ENCODE results near the gene COX6B1. TPM values are rescaled to one million over a fixed set of nuclear protein-coding genes. Genes with fewer than 3 reads are reported as not detected.
A peak's percentile ranks its signal among the peaks of the same experiment; 100 is the strongest.

The COX6B1 gene
- total RNA-seq, 1 donor = 327 TPM

DNA sequence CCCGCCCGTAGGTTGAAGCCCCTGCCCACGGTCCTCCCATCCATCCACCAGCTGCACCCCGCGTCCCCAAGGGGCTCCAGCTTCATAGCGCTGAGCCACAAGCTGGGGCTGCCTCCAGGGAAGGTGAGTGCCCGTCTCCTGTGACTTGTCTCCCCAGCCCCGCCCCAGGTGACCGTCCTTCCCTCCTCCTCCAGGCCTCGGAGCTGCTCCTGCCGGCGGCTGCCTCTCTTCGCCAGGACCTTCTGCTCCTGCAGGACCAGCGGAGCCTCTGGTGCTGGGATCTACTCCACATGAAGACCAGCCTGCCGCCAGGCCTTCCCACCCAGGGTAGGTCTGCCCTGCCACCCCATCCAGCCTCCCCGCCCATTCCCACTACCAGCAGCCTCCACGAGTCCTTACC, 28.1 kb upstream of the COX6B1 start:
- H3K4me3 ChIP-seq (ENCODE audit: low read depth, low read length) = no peak overlapping the region
- TF ChIP-seq, protein P1, sequence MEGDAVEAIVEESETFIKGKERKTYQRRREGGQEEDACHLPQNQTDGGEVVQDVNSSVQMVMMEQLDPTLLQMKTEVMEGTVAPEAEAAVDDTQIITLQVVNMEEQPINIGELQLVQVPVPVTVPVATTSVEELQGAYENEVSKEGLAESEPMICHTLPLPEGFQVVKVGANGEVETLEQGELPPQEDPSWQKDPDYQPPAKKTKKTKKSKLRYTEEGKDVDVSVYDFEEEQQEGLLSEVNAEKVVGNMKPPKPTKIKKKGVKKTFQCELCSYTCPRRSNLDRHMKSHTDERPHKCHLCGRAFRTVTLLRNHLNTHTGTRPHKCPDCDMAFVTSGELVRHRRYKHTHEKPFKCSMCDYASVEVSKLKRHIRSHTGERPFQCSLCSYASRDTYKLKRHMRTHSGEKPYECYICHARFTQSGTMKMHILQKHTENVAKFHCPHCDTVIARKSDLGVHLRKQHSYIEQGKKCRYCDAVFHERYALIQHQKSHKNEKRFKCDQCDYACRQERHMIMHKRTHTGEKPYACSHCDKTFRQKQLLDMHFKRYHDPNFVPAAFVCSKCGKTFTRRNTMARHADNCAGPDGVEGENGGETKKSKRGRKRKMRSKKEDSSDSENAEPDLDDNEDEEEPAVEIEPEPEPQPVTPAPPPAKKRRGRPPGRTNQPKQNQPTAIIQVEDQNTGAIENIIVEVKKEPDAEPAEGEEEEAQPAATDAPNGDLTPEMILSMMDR (IDR thresholded peaks at IDR 0.05; ENCODE audit: insufficient read depth, low read length) = no peak
- DNase-seq (ENCODE audit: low read depth) = no peak

DNA sequence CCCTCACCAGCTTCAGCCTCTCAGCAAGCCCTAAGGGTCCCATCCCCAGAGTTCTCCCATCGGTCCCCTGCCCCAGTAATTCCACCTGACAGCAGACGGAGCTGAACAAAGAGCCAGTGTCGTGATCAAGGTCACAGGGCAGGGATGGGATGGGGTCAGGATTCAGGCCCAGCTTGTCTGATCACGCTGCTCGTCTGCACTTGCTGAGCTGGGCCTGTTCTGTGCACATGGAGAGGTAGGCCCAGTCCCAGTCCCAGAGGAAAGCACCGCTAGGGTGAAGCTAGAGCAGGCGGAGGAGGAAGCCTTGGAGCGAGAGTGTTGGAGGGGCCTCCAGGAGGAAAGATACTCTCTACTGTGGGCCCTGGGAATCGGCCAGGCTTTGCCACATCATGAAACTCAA, 26.4 kb upstream of the COX6B1 start:
- no peak overlapping the region for H3K4me3 ChIP-seq (ENCODE audit: low read depth, low read length)
- TF ChIP-seq, protein P1 (IDR thresholded peaks at IDR 0.05; ENCODE audit: insufficient read depth, low read length) = no peak
- DNase-seq (ENCODE audit: low read depth) = no peak

DNA sequence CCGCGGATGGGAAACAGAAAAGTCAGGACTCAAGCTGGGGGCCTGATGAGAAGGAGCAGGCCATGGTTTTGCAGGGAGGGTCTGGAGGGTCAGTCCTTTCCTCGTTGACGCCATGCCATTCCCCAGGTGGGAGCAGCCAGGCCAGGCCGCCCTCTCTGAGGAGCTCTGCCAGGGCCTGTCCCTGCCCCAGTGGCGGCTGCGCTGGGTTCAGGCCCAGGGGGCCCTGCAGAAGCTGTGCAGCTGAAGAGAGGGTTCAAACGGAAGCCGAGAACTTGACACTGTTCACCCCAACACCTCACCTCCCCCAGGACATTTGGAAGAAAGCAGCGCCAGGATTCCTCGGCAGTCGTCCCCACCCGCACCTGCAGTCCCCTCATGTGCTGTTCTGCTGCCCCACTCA, 25.4 kb upstream of the COX6B1 start:
- DNase-seq (ENCODE audit: low read depth) = no peak
- no peak overlapping the region for H3K4me3 ChIP-seq (ENCODE audit: low read depth, low read length)
- TF ChIP-seq, protein P1 (IDR thresholded peaks at IDR 0.05; ENCODE audit: insufficient read depth, low read length) = no peak

DNA sequence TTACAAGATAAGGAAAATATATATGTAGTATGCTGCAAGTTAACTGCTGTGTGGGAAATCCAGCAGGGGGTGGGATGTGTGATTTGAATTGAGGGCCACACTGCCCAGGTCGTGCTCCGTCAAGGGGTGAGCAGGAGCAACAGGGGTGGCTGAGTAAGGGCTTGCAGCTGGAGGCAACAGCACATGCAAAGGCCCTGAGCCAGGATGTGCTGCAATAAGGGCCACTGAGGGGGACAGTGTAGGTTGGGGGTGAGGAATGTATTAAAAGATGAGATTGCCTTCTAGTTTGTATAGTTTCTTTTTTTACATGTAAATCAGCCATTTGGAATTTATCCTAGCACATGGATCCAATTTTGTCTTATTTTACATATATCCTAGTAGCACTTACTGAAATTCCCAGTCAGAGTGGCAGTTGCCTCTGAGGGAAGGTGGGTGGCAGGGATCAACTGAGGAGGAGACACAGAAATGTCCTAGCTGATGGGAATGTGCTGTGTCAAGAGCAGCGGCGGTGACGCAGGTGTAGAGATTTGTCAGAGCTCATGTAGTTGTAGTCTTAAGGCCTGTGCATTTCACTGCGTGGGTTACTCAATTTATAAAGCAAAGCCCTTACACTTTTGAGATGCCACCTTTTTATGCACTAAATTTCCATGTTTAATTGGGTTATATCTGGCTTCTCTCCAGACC, 24.7 kb upstream of the COX6B1 start:
- H3K4me3 ChIP-seq (ENCODE audit: low read depth, low read length) = no peak overlapping the region
- no peak for DNase-seq (ENCODE audit: low read depth)
- TF ChIP-seq, protein P1 (IDR thresholded peaks at IDR 0.05; ENCODE audit: insufficient read depth, low read length) = no peak

DNA sequence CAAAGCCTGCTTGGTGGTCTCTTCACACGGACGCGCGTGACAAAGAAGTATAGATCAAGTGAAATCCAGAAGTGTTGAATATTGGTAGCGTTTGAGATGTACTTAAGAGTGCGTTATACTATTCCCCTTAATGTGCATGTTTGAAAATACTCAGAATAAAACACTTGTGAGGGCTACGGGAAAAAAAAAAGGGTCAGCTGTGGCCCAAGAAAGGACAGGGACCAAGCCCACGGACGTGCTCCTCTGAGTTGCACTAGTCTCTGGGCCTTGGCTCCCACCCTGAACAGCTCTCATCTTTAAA, 19.9 kb upstream of the COX6B1 start:
- no peak for DNase-seq (ENCODE audit: low read depth)
- TF ChIP-seq, protein P1 (IDR thresholded peaks at IDR 0.05; ENCODE audit: insufficient read depth, low read length) = no peak
- peak overlapping the region; percentile 76 for H3K4me3 ChIP-seq (ENCODE audit: low read depth, low read length)

DNA sequence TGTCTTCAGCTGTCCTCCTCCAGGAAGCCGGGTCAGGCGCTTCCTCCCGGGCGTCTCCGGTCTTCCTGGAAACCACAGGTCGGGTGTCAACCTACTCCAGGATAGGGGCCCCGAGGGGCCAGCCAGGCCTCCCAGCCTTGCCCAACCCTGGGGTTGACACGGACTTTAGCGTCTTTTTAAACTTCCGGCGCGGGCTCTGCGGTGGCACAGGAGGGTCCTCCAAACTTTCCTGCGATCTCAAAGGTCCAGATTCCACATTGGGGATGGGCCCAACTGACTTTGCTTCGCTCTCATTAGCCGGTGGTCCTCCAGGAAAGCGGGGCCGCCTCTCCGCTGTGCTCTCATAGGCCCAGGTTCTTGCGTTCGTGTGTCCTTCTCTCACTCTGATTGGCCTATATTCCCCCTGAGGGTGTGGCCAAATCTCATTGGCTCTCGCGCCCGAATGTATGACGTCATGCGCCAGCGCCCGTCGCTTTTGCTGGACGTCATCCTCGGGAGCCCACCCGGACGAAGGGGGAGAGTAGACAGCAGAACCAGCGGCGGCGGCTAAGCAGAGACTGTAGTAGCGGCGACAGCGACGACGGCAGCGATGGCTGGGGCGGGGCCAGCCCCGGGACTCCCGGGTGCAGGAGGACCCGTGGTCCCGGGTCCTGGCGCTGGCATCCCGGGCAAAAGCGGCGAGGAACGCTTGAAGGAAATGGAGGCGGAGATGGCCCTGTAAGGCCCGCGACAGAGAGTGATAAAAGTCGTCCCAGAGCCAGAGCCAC, 19.4 kb upstream of the COX6B1 start, which contains the start of gene RBM42:
TSS of gene RBM42 (plus strand) at position 472 of the 767 bp plus-strand sequence. CDS start at position 590, 118 bp downstream.
- peak within 1 kb of the TSS; percentile 98 for H3K4me3 ChIP-seq (ENCODE audit: low read depth, low read length)
- TF ChIP-seq, protein P1 (IDR thresholded peaks at IDR 0.05; ENCODE audit: insufficient read depth, low read length) = no peak
- peak; percentile 99 for DNase-seq (ENCODE audit: low read depth)
